GM12892 (cell line): ENCODE measurements around the gene URI1.

Experiments
- POLR2A ChIP-seq: IDR thresholded peaks from 2 replicates; pipeline ENCODE4 v1.6.1; 2011; ENCODE audit warnings: low read depth, low read length, control low read depth
- POLR2AphosphoS5 ChIP-seq: IDR thresholded peaks from 2 replicates; pipeline ENCODE4 v1.6.1; 2011; ENCODE audit warnings: low read depth, low read length, control low read depth
- TAF1 ChIP-seq: IDR thresholded peaks from 2 replicates; pipeline ENCODE4 v1.6.1; 2011; ENCODE audit warnings: low read depth, mild to moderate bottlenecking, control low read depth, low read length, borderline replicate concordance

- TF ChIP-seq TAF1 (no peak), POLR2AphosphoS5 (no peak), POLR2A (no peak)
Observed at GRCh38 chr19:30020189-30020588, 78.2 kb downstream of the URI1 start.
